Activated B cell treated with CpG ODN at 0.5 μM for 24 hours (primary cell): ENCODE measurements around the gene TMEFF2. TPM values are rescaled to one million over a fixed set of nuclear protein-coding genes. Genes with fewer than 3 reads are reported as not detected.

Source experiments
- ATAC-seq: fragments of 200-7000 bp; cut with Tn5 transposase; one replicate; pipeline ENCODE4 v1.10.0; 2021; ENCODE audit warnings: low read depth, mild to moderate bottlenecking, moderate library complexity
- CTCF ChIA-PET: fragments of 350-600 bp; sonication (Branson Sonifier 250); formaldehyde crosslinking; loops from one replicate; lab custom pipeline; 2021; ENCODE audit warnings: antibody characterized with exemption; lab: Charles Lee
- POLR2A ChIA-PET: fragments of 350-600 bp; sonication (Branson Sonifier 250); formaldehyde crosslinking; loops from one replicate; lab custom pipeline; 2021; ENCODE audit warnings: antibody characterized with exemption; lab: Charles Lee
- DNase-seq: peaks from one replicate; pipeline ENCODE4 v3.0.0; 2022
- H3K27ac Mint-ChIP-seq: one replicate; pipeline ENCODE4 v1.8.0; 2020; ENCODE audit warnings: mixed read lengths
- H3K27me3 Mint-ChIP-seq: one replicate; pipeline ENCODE4 v1.8.0; 2021; ENCODE audit warnings: mixed read lengths
- H3K36me3 Mint-ChIP-seq: one replicate; pipeline ENCODE4 v1.8.0; 2021; ENCODE audit warnings: low read depth, mixed read lengths
- H3K4me1 Mint-ChIP-seq: one replicate; pipeline ENCODE4 v1.8.0; 2021; ENCODE audit warnings: mixed read lengths
- H3K4me3 Mint-ChIP-seq: one replicate; pipeline ENCODE4 v1.8.0; 2020; ENCODE audit warnings: mild to moderate bottlenecking, mixed read lengths
- H3K9me3 Mint-ChIP-seq: one replicate; pipeline ENCODE4 v1.8.0; 2020; ENCODE audit warnings: mixed read lengths
- CTCF ChIP-seq: fragments of 200-600 bp; IDR thresholded peaks from one replicate; pipeline ENCODE4 v1.8.0; 2022; ENCODE audit warnings: antibody characterized with exemption, mild to moderate bottlenecking
- intact Hi-C: fragments of 100-400 bp; cut with micrococcal nuclease; formaldehyde crosslinking; loops from one replicate; pipeline ENCODE4 v1.15.1; 2024
- total RNA-seq: library from RNA; stranded (reverse); gene quantifications from 2 replicates; pipeline ENCODE4 v1.2.3, GENCODE V29; 2022

The TMEFF2 gene
- total RNA-seq, 1 donor from 2014 or later, result not detected

GRCh38 chr2:192005211-192005610, 189.5 kb downstream of the TMEFF2 start:
- POLR2A ChIA-PET, result no interaction called here
- Mint-ChIP-seq H3K27me3 (no peaks in the 10 kb centered on the region), H3K4me3 (no peak overlapping the region), H3K36me3 (no peaks in the 10 kb centered on the region), H3K4me1 (no peaks in the 10 kb centered on the region), H3K27ac (no peak overlapping the region), H3K9me3 (no peaks in the 10 kb centered on the region)
- CTCF ChIA-PET, result no interaction called here
- ATAC-seq, result no peak
- intact Hi-C loops, result no loop called here
- TF ChIP-seq CTCF, result no peak
- DNase-seq, result no peak

GRCh38 chr2:192004188-192004963, 190.4 kb downstream of the TMEFF2 start:
- ATAC-seq, result no peak
- POLR2A ChIA-PET, result no interaction called here
- Mint-ChIP-seq H3K4me1 (no peaks in the 10 kb centered on the region), H3K4me3 (no peak overlapping the region), H3K27me3 (no peaks in the 10 kb centered on the region), H3K36me3 (no peaks in the 10 kb centered on the region), H3K27ac (no peak overlapping the region), H3K9me3 (no peaks in the 10 kb centered on the region)
- intact Hi-C loops, result no loop called here
- TF ChIP-seq CTCF, result no peak
- DNase-seq, result no peak
- CTCF ChIA-PET, result no interaction called here

GRCh38 chr2:192002418-192002817, 192.3 kb downstream of the TMEFF2 start:
- intact Hi-C loops, result no loop called here
- Mint-ChIP-seq H3K36me3 (no peaks in the 10 kb centered on the region), H3K4me3 (no peak overlapping the region), H3K9me3 (no peaks in the 10 kb centered on the region), H3K4me1 (no peaks in the 10 kb centered on the region), H3K27ac (no peak overlapping the region), H3K27me3 (no peaks in the 10 kb centered on the region)
- no peak for DNase-seq
- ChIA-PET POLR2A (no interaction called here), CTCF (no interaction called here)
- no peak for ATAC-seq
- no peak for TF ChIP-seq CTCF

GRCh38 chr2:192000196-192000980, 194.3 kb downstream of the TMEFF2 start:
- DNase-seq (no peak), ATAC-seq (no peak)
- H3K4me3 Mint-ChIP-seq, result no peak overlapping the region
- intact Hi-C loops, result no loop called here
- no peaks in the 10 kb centered on the region for H3K9me3 Mint-ChIP-seq
- H3K4me1 Mint-ChIP-seq, result no peaks in the 10 kb centered on the region
- ChIA-PET POLR2A (no interaction called here), CTCF (no interaction called here)
- TF ChIP-seq CTCF, result no peak
- no peaks in the 10 kb centered on the region for H3K36me3 Mint-ChIP-seq
- H3K27ac Mint-ChIP-seq, result no peak overlapping the region
- H3K27me3 Mint-ChIP-seq, result no peaks in the 10 kb centered on the region

- intact Hi-C loops, result no loop called here
- H3K4me1 Mint-ChIP-seq, result no peaks in the 10 kb centered on the region
- H3K4me3 Mint-ChIP-seq, result no peak overlapping the region
- no peaks in the 10 kb centered on the region for H3K9me3 Mint-ChIP-seq
- H3K27ac Mint-ChIP-seq, result no peak overlapping the region
- no peak for DNase-seq
- ChIA-PET POLR2A (no interaction called here), CTCF (no interaction called here)
- TF ChIP-seq CTCF, result no peak
- H3K36me3 Mint-ChIP-seq, result no peaks in the 10 kb centered on the region
- H3K27me3 Mint-ChIP-seq, result no peaks in the 10 kb centered on the region
- no peak for ATAC-seq
Measured at GRCh38 chr2:191999101-191999841, 195.5 kb downstream of the TMEFF2 start.
